Ovary (tissue), 9 donors: ENCODE results near the gene ENAH. TPM values are rescaled to one million over a fixed set of nuclear protein-coding genes. Genes with fewer than 3 reads are reported as not detected.
A peak's percentile ranks its signal among the peaks of the same experiment; 100 is the strongest.

Experiments used
- DNase-seq, 5 donors: peaks; one replicate each; pipeline ENCODE4 v3.0.0-alpha.2; 2019 to 2020
- H3K27ac ChIP-seq, 2 donors: fragments of 200-600 bp; one replicate each; pipeline versions ENCODE4 v1.5.1 to v1.8.0; 2019 to 2022
- H3K27me3 ChIP-seq: fragments of 200-600 bp; one replicate; pipeline ENCODE4 v1.8.0; 2022
- H3K36me3 ChIP-seq: fragments of 200-600 bp; sonication (generic); one replicate; pipeline ENCODE4 v1.5.1; 2019
- H3K4me1 ChIP-seq: one replicate; pipeline ENCODE4 v1.8.1; 2013; ENCODE audit warnings: mild to moderate bottlenecking, moderate library complexity; ENCODE audit not compliant: insufficient read depth
- H3K4me3 ChIP-seq: fragments of 200-600 bp; sonication (generic); one replicate; pipeline ENCODE4 v1.5.1; 2017
- H3K9me3 ChIP-seq, 2 donors: fragments of 200-600 bp in 1 of 2; sonication (generic) in 1 of 2; one replicate each; pipeline versions ENCODE4 v1.5.1 to v1.8.1; 2013 to 2019; ENCODE audit warnings: mild to moderate bottlenecking in 1 of 2, moderate library complexity in 1 of 2
- EP300 ChIP-seq: sonication (generic); formaldehyde crosslinking; IDR thresholded peaks from one replicate; pipeline ENCODE4 v1.6.1; 2017; ENCODE audit warnings: antibody characterized with exemption
- POLR2A ChIP-seq: fragments of 450-650 bp; IDR thresholded peaks from one replicate; pipeline ENCODE4 v1.6.1; 2017; ENCODE audit warnings: antibody characterized with exemption, mild to moderate bottlenecking, moderate library complexity
- WGBS, 3 donors: extraction: QIAGEN DNeasy Blood & Tissue Kit in 1 of 3; methylation state at CpG; one replicate each; pipeline versions ENCODE4 v1.1.5 to v1.1.7; 2013 to 2017; 5-methylcytosine and 5-hydroxymethylcytosine counted together
- intact Hi-C, 4 donors: fragments of 100-400 bp; cut with DNase I; formaldehyde crosslinking; loops; one replicate each; pipeline versions ENCODE4 v1.11.0 to v1.15.1; 2022 to 2023
- polyA plus RNA-seq, 2 donors: library from polyadenylated mRNA; stranded (reverse); fragments of 200-250 nt in 1 of 2; fragments of 350-450 nt in 1 of 2; fragmentation: Illumina TruSeq in 1 of 2; extraction: RNeasy Lipid Tissue Mini Kit (QIAGEN cat#74804) in 1 of 2; gene quantifications; one replicate each; pipeline ENCODE4 v1.2.3, GENCODE V29; 2013 to 2014
- total RNA-seq, 7 donors: library from RNA; depleted of rRNA in 2 of 7; stranded (reverse); fragments of >200 nt in 2 of 7; fragmentation: NEBNext Ultra II Directional in 3 of 7; extraction: Animal tissue kit (Norgen Biotek cat#: 25700) in 3 of 7; gene quantifications; one replicate each; pipeline versions ENCODE4 v1.1.0 to v1.2.4, GENCODE V29; 2016 to 2023
- TF ChIP-seq, protein P1 (sequence below), 3 donors: fragments of 450-650 bp in 2 of 3; fragments of 200-600 bp in 1 of 3; IDR thresholded peaks; one replicate each; pipeline versions ENCODE4 v1.5.1 to v1.8.0; 2016 to 2022; ENCODE audit warnings: antibody characterized with exemption in 3 of 3, mild to moderate bottlenecking in 1 of 3
- donor health status: DM: no; HTN: no; CAD: no; lungs with moderate emphysema.
- donor health status: DM: no; HTN: no; CAD: no.
- donor health status: Bipolar disorder and iron deficiency.
- donor health status: DM: yes; HTN: yes; CAD: no.
- donor health status: DM: no; HTN: no; CAD: no.
- donor health status: DM: yes; HTN: yes; CAD: no.

ENAH gene
- total and polyA plus RNA-seq, 9 donors = 33.4 to 137 (median 88.6) TPM

DNA sequence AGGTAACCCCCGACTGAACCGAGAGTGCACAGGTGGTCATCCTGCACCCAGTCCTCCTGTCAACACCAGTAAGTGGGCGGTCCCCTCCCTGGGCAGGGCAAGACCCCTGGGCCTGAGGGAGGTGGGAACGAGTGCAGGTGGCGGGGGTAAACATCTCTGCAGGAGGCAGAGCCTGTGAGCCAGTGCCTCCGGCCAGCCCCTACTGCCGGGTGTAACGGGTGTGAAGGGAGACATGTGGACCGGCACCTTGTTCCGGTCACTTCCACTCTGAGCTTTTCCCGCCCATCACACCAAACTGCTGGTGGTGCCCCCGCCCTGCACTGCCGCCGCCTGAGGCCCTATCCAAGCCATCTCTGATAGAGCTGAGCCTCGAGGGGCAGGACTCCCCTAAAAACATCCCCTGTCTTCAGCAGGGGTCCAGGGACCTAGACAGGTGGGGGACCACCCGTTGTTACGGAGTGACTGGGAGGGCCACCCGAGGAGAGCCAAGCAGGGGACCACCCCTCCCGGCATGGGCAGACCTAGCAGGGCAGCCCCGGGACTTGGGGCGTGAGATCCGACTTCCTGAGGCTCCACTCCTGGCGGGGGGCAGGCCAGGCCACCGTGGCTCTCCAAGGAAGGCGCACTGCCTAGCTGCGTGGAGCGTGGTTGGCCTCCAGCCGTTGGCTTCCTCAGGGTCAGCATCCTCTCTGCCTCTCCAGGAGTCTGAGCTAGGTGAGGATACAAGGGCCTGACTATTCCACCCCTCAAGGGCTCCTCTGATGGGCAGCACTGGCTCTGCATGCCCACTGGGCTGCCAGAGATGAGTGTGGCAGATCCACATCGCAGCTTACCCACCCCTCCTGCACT lies 181.2 kb downstream of the ENAH start:
- 79 to 89% (median 86%) methylated on average over 28 to 29 of the region's 29 CpGs for WGBS, 3 donors
- intact Hi-C loops = loop anchor here in 3 of 4 donors (5.0 to 10.0 kb wide), 3 partner anchors 73 to 441 kb away; no protein-coding TSS in a partner anchor
- no peaks in the 10 kb centered on the region for H3K4me1 ChIP-seq

DNA sequence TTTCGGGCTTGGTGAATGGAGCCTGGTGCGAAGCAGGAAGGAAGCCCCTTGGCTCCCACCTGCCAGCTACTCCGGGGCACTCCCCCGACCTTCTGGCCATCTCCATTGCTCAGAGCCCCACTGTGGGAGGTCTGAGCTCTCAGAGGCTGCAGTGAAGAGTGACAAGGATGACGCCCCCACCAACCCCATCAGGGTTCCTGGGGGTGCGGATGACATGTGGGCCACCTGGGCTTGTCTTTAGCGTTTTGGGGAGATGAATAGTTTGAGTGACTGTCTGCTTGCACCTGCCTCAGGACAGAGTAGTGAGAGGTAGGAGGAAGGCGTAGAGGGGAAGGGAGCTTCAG lies 181.8 kb downstream of the ENAH start:
- no peaks in the 10 kb centered on the region for H3K4me1 ChIP-seq
- no peaks in the 10 kb centered on the region for H3K9me3 ChIP-seq
- WGBS, 3 donors = 74 to 85% (median 83%) methylated on average over 8 of the region's 8 CpGs
- H3K4me3 ChIP-seq = no peak overlapping the region
- no peaks in the 10 kb centered on the region for H3K36me3 ChIP-seq
- TF ChIP-seq, protein P1, sequence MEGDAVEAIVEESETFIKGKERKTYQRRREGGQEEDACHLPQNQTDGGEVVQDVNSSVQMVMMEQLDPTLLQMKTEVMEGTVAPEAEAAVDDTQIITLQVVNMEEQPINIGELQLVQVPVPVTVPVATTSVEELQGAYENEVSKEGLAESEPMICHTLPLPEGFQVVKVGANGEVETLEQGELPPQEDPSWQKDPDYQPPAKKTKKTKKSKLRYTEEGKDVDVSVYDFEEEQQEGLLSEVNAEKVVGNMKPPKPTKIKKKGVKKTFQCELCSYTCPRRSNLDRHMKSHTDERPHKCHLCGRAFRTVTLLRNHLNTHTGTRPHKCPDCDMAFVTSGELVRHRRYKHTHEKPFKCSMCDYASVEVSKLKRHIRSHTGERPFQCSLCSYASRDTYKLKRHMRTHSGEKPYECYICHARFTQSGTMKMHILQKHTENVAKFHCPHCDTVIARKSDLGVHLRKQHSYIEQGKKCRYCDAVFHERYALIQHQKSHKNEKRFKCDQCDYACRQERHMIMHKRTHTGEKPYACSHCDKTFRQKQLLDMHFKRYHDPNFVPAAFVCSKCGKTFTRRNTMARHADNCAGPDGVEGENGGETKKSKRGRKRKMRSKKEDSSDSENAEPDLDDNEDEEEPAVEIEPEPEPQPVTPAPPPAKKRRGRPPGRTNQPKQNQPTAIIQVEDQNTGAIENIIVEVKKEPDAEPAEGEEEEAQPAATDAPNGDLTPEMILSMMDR (IDR thresholded peaks at IDR 0.05) = no peak
- TF ChIP-seq POLR2A (no peak), EP300 (no peak)
- peak in 1 of 5 donors; percentile 11 for DNase-seq
- no peak overlapping the region for H3K27ac ChIP-seq
- intact Hi-C loops = loop anchor here in 3 of 4 donors (5.0 to 10.0 kb wide), 3 partner anchors 74 to 441 kb away; no protein-coding TSS in a partner anchor
- no peaks in the 10 kb centered on the region for H3K27me3 ChIP-seq

More for the DNA sequence above, 181.2 kb downstream of the ENAH start:
- Histone ChIP-seq H3K4me3 (no peak overlapping the region), H3K27ac (no peak overlapping the region), H3K9me3 (no peaks in the 10 kb centered on the region), H3K27me3 (no peaks in the 10 kb centered on the region), H3K36me3 (no peaks in the 10 kb centered on the region)
- TF ChIP-seq POLR2A (no peak), EP300 (no peak)
- TF ChIP-seq, protein P1 (IDR thresholded peaks at IDR 0.05) = no peak
- peak in 1 of 5 donors; percentile 16 for DNase-seq

DNA sequence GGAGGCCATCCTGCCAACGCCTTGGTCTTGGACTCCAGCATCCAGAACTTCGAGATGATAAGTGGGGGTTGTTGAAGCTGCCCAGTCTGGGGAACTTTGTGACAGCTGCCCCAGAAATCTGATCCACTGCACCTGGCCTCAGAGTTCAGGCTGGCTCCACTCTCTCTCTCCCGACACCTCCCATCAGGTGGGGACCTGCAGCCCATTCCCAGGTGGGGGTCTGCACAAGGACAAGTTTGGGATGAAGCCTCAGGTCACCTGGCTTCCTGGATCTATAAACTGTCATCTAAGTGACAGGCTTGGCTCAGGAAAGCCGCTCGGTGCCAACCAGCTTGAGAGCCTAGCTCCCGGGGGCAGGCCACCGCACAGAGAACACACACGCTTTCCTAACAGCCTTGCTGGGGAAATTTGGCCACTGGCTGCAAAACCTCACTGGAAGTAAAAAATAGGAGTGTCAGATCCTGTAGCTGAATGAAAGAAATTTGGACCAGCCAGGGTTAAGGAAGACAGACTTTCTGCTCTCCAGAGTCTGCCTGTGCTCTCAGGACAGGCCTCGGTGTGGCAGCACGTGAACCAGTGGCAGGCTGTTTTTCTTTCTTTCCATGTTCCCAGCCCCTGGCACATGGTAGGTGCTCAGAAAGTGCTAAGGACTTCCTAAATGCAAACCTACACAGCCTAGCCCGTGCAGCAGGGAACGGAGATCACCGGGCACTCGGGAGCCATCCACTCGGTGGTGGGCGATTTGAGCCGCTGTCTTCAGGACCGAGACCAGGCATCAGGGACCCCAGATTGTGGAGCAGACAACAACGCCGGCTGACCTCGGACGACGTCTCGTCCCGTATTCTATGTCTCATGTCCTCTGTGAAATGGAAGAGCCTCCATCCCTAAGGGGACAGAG lies 182.5 kb downstream of the ENAH start:
- Histone ChIP-seq H3K4me3 (no peak overlapping the region), H3K27me3 (no peaks in the 10 kb centered on the region), H3K27ac (no peak overlapping the region), H3K4me1 (no peaks in the 10 kb centered on the region), H3K9me3 (no peaks in the 10 kb centered on the region), H3K36me3 (no peaks in the 10 kb centered on the region)
- peak in 2 of 5 donors; percentile 5 to 16 for DNase-seq
- intact Hi-C loops = loop anchor here in 3 of 4 donors (5.0 to 10.0 kb wide), 3 partner anchors 74 to 442 kb away; no protein-coding TSS in a partner anchor
- 83 to 87% (median 85%) methylated on average over 25 of the region's 25 CpGs for WGBS, 3 donors
- TF ChIP-seq, protein P1 (IDR thresholded peaks at IDR 0.05) = no peak
- TF ChIP-seq POLR2A (no peak), EP300 (no peak)

DNA sequence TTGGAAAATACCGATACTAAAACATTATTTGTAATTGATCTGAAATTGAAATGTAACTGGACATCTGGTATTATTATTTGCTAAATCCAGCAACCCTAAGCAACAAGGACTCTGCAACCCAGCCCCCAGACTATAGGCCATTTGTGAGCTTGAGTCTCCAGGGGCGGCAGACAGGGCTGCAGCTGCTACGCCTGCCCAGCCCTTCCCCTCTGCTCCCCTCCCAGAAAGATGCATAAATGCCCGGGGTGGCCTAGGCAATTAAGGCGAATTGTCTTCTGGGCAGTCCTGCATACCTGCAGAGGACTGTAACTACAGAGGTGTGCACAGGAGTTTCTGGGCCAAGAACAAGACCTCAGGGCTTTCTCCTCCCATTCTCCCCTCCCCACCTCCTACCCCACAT lies 183.9 kb downstream of the ENAH start:
- Histone ChIP-seq H3K27ac (no peak overlapping the region), H3K4me1 (no peaks in the 10 kb centered on the region), H3K27me3 (no peaks in the 10 kb centered on the region), H3K4me3 (no peak overlapping the region), H3K9me3 (no peaks in the 10 kb centered on the region), H3K36me3 (no peaks in the 10 kb centered on the region)
- DNase-seq = peak in 1 of 5 donors; percentile 3
- intact Hi-C loops = no loop called here
- TF ChIP-seq POLR2A = no peak
- TF ChIP-seq, protein P1 (IDR thresholded peaks at IDR 0.05) = no peak
- TF ChIP-seq EP300 = no peak
- WGBS, 3 donors = 93 to 95% (median 94%) methylated on average over 5 of the region's 5 CpGs
